IPS-11a (cell line): ENCODE measurements around the gene RIMBP2.

ENCODE experiments used
- H3K4me3 ChIP-seq: one replicate; pipeline ENCODE4 v1.5.1; 2013; ENCODE audit warnings: low read depth, low read length, control low read depth

Gene RIMBP2

DNA sequence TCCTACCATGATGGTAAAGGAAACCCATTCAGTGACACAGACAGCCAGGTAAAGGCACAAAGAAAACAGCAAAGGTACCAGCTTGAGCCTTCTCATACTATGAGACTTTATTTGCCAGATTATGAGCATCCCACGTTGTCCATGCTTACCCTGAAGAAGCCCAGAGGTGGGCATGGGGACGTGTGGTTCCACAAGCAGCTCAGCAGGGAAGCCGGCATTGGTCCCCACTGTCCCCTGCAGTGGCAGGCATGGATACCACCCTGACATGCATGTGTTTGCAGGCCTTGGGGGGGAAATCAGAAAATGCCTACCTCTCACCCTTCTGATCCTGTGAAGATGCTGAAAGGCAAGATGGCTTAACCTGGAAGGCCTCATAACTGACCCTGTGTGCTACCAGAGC, 195.3 kb downstream of the RIMBP2 start:
- H3K4me3 ChIP-seq: no peak overlapping the region

- H3K4me3 ChIP-seq: no peak overlapping the region
Measured at GRCh38 chr12:130517588-130517987, 198.5 kb downstream of the RIMBP2 start.

GRCh38 chr12:130514149-130514551, 201.9 kb downstream of the RIMBP2 start:
- H3K4me3 ChIP-seq: no peak overlapping the region

- H3K4me3 ChIP-seq: no peak overlapping the region
Measured at GRCh38 chr12:130513556-130513955, 202.5 kb downstream of the RIMBP2 start.

DNA sequence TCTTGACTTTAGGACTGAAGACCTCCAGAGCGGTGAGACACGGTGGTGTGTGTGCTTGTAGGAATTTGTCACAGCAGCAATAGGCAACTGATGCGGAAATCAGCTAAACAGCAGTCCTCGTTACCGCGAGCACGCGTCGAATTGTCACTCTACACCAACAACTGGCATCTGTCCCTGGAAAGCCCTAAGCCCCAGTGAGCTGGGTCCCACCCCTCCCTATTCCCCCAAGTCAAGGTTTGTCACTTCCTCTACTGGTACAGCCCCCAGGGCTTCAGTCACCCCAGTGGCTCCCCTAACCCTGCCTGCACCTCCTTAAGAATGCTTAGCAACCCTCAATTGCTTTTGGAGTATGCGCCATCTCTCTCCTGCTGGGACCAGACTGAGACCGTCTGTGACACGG, 204.8 kb downstream of the RIMBP2 start:
- no peak overlapping the region for H3K4me3 ChIP-seq

GRCh38 chr12:130509454-130509853, 206.6 kb downstream of the RIMBP2 start:
- no peak overlapping the region for H3K4me3 ChIP-seq

DNA sequence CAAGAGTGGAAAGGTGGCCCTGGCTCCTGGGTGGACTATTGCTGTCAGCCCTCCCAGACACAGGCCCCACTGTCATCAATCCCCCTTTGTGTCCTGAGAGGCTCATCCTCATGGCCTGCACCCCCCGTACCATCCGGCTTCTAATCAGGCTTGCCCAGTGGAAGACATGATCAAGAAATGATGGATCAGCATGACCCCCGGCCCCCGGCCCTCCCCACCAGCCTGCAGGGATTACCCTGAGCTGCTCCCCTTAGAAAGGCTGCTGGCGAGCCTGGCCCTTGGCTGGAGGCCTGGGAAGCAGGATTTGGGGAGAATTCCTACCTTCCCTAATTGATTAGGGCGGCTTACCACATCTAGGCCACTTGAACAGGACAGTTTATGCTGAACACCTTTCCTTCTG, 207.3 kb downstream of the RIMBP2 start:
- H3K4me3 ChIP-seq: no peak overlapping the region

DNA sequence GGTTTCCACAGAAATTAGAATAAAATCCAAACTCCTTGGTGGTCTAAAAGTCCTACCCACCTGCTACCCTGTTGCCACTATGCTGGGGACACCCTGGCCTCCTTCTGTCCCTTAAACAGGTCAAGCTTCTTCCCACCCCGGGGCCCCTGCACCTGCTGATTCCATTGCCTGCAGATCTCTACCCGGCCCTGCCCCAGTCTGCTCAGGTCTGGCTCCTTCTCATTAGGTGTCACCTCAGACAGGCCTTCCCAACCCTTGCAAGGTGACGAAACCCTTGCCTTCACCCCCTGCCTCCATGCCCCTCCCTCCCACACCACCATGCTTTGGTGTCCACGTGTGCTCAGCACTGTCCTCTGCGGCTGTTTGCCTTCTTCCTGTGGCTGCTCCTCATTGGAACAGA, 207.8 kb downstream of the RIMBP2 start:
- no peak overlapping the region for H3K4me3 ChIP-seq

DNA sequence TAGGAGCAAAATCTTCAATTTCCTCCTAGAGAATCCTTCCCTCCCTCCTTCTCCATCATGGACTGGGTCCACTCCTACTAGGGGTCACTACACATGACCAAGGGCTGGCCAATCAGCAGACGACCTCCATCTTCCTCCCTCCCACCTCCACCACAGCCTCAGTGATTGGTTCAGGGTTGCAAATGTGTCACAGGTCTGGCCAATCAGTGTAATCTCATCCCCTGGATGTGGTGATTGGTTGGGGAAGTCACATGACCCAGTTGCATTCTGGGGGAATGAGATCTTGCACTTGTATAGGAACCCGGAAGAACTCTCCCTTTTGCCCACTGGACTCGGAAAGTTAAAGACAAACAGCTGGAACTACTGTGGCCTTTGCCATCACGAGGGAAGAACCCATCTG, 209.3 kb downstream of the RIMBP2 start:
- H3K4me3 ChIP-seq: no peak overlapping the region

DNA sequence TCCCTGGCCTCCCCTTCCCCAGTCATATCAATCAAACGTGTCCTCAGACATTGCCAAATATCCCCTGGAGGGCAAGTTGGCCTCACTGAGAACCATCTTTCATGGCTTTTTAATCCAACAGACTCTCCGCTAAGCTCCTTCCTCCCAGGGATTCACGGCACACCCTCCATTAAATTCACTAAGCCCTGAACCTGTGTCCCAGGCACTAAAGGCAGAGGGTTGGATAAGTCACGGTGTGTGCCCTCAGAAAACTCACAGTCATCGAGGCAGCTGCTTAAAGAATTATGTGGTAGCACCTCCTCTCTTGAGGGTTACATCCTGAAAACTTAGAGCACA, 211.3 kb downstream of the RIMBP2 start:
- no peak overlapping the region for H3K4me3 ChIP-seq

GRCh38 chr12:130504110-130504839, 211.8 kb downstream of the RIMBP2 start:
- H3K4me3 ChIP-seq: no peak overlapping the region

DNA sequence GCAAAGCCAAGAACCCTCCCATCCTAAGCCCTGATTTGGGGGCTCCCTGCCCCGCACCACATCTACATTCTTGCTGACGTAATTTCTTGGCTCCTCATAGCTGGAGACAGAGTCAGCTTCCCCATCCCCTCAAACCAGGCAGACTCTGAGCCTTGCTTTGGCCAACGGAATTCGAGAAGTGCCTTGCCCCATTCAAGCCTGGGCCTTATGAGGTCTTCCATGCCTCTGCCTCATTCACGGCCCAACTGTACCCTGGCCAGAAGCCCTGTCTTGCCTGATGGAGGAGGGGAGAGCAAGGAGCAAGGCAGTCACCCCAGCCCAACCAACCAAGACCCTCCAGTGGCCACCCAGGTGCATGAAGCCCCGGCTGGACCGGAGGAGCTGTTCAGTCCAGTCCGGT, 214.3 kb downstream of the RIMBP2 start:
- no peak overlapping the region for H3K4me3 ChIP-seq

DNA sequence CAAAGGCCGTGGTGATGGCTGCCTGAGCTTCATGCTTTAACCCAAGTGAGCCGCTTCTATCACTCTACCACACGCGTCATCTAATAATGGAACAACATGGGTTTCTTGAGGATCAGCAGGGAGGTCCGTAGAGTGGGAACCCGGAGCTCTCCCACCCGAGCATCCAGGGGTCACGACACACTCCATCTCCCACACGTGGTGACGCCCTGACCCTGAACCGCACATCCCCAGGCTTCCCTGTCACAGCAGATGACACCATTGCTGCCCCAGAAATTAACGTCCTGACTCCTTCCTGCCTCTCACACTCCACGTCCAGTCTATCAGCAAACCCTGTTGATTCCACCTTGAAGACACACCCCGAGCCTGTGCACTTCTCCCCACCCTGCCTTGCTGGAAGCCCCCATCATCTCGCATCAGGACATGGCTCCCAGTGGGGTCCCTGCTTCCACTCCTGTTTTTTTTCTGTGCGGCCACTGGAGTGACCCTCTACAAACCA, 215.2 kb downstream of the RIMBP2 start:
- H3K4me3 ChIP-seq: no peak overlapping the region

DNA sequence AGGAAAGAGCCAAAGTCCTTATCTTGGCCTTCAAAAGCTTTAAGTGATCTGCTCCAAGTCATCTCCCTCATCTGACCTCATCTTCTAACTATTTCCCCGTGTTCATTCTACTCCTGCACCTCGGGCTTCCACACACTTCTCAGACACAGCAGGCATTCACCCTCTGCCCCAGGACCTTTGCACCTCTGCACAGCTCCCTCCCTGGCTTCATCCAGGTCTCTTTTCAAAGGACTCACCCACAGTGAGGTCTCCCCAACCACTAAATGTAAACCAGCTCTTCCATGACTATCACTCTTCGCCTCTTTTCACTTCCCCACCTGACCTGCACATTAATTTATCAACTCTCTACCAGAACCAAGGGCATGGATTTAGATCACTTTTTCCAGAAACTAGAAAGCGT, 216.6 kb downstream of the RIMBP2 start:
- H3K4me3 ChIP-seq: no peak overlapping the region

DNA sequence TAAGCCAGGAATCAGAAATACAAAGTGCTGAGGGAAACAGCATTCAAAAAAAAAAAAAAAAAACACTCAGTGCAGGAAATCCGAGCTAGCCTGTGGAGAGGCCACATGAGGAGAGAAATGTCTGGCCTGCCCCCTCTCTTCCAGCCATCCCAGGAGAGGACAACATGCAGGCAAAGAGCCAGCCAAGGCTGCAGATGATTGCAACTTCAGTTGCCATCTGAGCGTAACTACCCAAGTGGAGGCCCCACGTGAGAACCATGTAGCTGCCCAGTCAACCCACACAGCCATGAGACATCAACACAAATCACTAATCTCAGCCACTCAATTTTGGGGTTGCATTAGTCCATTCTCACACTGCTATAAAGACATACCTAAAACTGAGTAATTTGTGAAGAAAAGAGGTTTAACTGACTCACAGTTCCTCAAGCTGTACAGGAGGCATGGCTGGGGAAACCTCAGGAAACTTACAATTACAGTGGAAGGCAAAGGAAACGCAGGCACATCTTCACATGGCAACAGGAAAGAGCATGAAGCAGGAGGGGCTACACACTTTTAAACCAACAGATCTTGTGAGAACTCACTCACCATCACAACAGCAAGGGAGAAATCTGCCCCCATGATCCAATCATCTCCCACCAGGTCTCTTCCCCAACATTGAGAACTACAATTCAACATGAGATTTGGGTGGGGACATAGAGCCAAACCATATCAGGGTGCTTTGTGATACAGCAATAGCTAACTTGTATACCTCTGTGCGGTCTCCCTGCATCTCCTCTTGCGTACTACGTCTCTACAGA, 217.3 kb downstream of the RIMBP2 start:
- no peak overlapping the region for H3K4me3 ChIP-seq

DNA sequence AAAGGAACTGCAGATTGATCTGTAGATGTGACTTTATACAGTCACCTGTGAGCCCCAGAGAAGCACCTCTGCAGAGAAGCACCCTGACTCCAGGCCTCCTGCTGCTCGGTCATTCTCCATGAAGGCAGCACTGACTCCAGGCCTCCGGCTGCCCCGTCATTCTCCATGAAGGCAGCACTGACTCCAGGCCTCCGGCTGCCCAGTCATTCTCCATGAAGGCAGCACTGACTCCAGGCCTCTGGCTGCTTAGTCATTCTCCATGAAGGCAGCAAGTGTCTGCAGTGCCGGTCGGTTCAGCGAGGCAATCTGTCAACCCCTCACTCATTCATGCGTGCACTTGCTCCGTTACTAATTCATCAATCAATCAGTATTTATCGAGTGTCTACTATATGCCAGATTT, 218.1 kb downstream of the RIMBP2 start:
- H3K4me3 ChIP-seq: no peak overlapping the region

- no peak overlapping the region for H3K4me3 ChIP-seq
Measured at GRCh38 chr12:130497321-130497720, 218.8 kb downstream of the RIMBP2 start.

DNA sequence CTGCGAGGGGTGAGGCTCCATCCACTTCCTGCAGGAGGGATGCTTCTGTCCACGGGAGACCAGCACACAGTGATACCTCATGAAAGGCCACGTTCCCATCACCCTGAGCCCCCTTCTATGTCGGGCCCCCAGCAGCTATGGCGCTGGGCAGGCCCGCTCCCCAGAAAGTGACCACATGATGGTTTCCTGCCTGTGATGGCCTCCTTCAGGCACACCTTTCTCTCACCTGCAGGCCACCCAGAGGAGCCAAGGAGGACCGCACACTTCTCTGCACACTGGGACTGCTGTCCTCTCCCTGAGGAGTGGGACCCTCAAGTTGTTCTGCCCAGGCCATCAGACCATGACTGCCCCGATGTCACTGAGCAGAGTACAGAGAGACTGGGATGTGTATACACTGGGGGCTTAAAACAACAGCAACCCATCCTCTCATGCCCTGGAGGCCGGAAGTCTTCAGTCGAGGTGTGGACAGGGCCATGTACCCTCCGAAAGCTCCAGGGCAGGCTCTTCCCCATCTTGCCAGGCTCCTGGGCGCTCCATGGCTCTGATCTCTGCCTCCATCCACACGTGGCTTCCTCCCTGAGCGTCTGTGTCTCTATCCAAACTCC, 219.5 kb downstream of the RIMBP2 start:
- H3K4me3 ChIP-seq: no peak overlapping the region

GRCh38 chr12:130495156-130495555, 220.9 kb downstream of the RIMBP2 start:
- H3K4me3 ChIP-seq: no peak overlapping the region

DNA sequence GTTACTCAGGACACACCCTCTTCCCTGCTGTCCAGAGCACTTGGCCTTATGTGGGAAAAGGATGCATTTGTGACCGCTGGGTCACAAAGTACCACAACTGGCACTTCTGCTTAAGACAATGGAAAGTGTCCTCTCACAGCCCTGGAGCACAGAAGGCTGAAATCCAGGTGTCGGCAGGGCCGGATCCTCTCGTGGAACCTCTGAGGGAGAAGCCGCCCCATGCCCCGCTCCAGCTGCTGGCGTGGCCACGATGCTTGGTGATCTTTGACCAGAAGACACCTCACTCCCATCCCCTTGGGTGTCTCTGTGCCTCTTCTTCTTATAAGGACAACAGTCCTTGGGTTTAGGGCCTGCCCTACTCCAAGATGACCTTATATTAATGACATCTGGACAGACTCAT, 221.4 kb downstream of the RIMBP2 start:
- H3K4me3 ChIP-seq: no peak overlapping the region

- no peak overlapping the region for H3K4me3 ChIP-seq
Measured at GRCh38 chr12:130493951-130494350, 222.1 kb downstream of the RIMBP2 start.
